Trophoblast cell (in vitro differentiated cells and primary cell): ENCODE data around the gene ANXA11.

Experiments
- DNase-seq, 2 donors: peaks; one replicate each; pipeline ENCODE4 v3.0.0-alpha.2; 2016
- H2AFZ ChIP-seq: 2 replicates; pipeline ENCODE4 v1.6.1; 2013; ENCODE audit warnings: low read length, moderate library complexity, mild to moderate bottlenecking; ENCODE audit not compliant: insufficient read depth, poor library complexity
- H2AK5ac ChIP-seq: 2 replicates; pipeline ENCODE4 v1.6.1; 2013; ENCODE audit warnings: mild to moderate bottlenecking, low read length
- H2BK120ac ChIP-seq: 2 replicates; pipeline ENCODE4 v1.6.1; 2013; ENCODE audit warnings: low read length, mild to moderate bottlenecking, moderate library complexity; ENCODE audit not compliant: insufficient read depth, poor library complexity
- H2BK12ac ChIP-seq: 2 replicates; pipeline ENCODE4 v1.6.1; 2013; ENCODE audit warnings: mild to moderate bottlenecking, low read length, moderate library complexity
- H2BK5ac ChIP-seq: 2 replicates; pipeline ENCODE4 v1.6.1; 2013; ENCODE audit warnings: low read length, low read depth, moderate library complexity, mild to moderate bottlenecking; ENCODE audit not compliant: poor library complexity
- H3K14ac ChIP-seq: 2 replicates; pipeline ENCODE4 v1.6.1; 2013; ENCODE audit warnings: mild to moderate bottlenecking, low read length
- H3K18ac ChIP-seq: 2 replicates; pipeline ENCODE4 v1.6.1; 2013; ENCODE audit warnings: mild to moderate bottlenecking, low read length
- H3K23ac ChIP-seq: 2 replicates; pipeline ENCODE4 v1.6.1; 2013; ENCODE audit warnings: low read length
- H3K27ac ChIP-seq: 2 replicates; pipeline ENCODE4 v1.5.1; 2013; ENCODE audit warnings: low read depth, mild to moderate bottlenecking, inconsistent platforms, low read length, moderate library complexity
- H3K27me3 ChIP-seq: 2 replicates; pipeline ENCODE4 v1.6.1; 2013; ENCODE audit warnings: inconsistent platforms, mild to moderate bottlenecking, low read length, moderate library complexity; ENCODE audit not compliant: insufficient read depth
- H3K36me3 ChIP-seq, 2 experiments: 1 replicate in 1 of 2; 2 replicates in 1 of 2; pipeline ENCODE4 v1.6.1; 2013; ENCODE audit warnings: low read length in 2 of 2, mild to moderate bottlenecking in 2 of 2, moderate library complexity in 1 of 2; ENCODE audit not compliant: insufficient read depth in 2 of 2, control insufficient read depth in 1 of 2
- H3K4ac ChIP-seq: 2 replicates; pipeline ENCODE4 v1.6.1; 2013; ENCODE audit warnings: low read depth, mild to moderate bottlenecking, low read length, moderate library complexity
- H3K4me1 ChIP-seq, 2 experiments: 1 replicate in 1 of 2; 2 replicates in 1 of 2; pipeline ENCODE4 v1.6.1; 2013; ENCODE audit warnings: low read length in 2 of 2, mild to moderate bottlenecking in 2 of 2, moderate library complexity in 1 of 2; ENCODE audit not compliant: insufficient read depth in 2 of 2, control insufficient read depth in 1 of 2
- H3K4me2 ChIP-seq: 2 replicates; pipeline ENCODE4 v1.6.1; 2013; ENCODE audit warnings: inconsistent platforms, mild to moderate bottlenecking, low read length, moderate library complexity
- H3K4me3 ChIP-seq: 2 replicates; pipeline ENCODE4 v1.5.1; 2013; ENCODE audit warnings: mild to moderate bottlenecking, low read depth, low read length, inconsistent platforms
- H3K79me1 ChIP-seq: one replicate; pipeline ENCODE4 v1.6.1; 2013; ENCODE audit warnings: low read length
- H3K79me2 ChIP-seq: 2 replicates; pipeline ENCODE4 v1.6.1; 2013; ENCODE audit warnings: low read length, mild to moderate bottlenecking; ENCODE audit not compliant: control insufficient read depth, insufficient read depth, poor library complexity
- H3K9ac ChIP-seq: 2 replicates; pipeline ENCODE4 v1.6.1; 2013; ENCODE audit warnings: mild to moderate bottlenecking, low read length
- H3K9me3 ChIP-seq: 2 replicates; pipeline ENCODE4 v1.6.1; 2013; ENCODE audit warnings: low read depth, mild to moderate bottlenecking, control low read depth, inconsistent platforms, low read length; ENCODE audit not compliant: insufficient read depth
- H4K12ac ChIP-seq: 2 replicates; pipeline ENCODE4 v1.6.1; 2013; ENCODE audit warnings: low read depth, mild to moderate bottlenecking, low read length, moderate library complexity
- H4K8ac ChIP-seq: 2 replicates; pipeline ENCODE4 v1.6.1; 2013; ENCODE audit warnings: low read depth, mild to moderate bottlenecking, low read length, moderate library complexity
- H4K91ac ChIP-seq: one replicate; pipeline ENCODE4 v1.6.1; 2013; ENCODE audit warnings: low read depth, mild to moderate bottlenecking, low read length, moderate library complexity
- WGBS: extraction: QIAGEN DNeasy Blood & Tissue Kit; methylation state at CpG from one replicate; pipeline ENCODE4 v1.1.7; 2013; ENCODE audit warnings: missing lambda C conversion rate; ENCODE audit not compliant: insufficient read length, insufficient coverage; ENCODE audit errors: extremely low coverage; 5-methylcytosine and 5-hydroxymethylcytosine counted together

ANXA11 gene

DNA sequence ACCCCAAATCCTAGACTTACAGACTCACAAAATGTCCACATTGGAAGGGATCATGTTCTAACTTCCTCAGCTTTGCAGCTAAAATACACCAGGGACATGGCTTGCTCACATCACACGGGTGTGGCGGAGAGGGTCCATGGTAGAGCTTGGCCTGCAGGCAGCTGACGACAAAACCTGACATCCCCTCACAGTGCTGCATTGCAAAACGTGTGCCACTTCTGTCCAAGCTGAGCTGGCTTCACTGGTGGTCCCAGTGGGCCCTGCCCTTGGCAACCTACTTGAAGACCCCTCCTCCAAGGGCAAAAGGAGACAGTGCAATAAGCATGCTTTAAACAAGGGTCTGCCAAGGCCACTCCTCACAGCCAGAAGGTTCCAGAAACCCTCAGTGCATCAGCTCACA, 21.9 kb downstream of the ANXA11 start:
- no peak overlapping the region for H3K4me2 ChIP-seq
- H3K36me3 ChIP-seq, result peaks cover 4% of the 10 kb centered on the region in 2 experiments
- peaks cover 3 to 4% of the 10 kb centered on the region in 2 experiments for H3K4me1 ChIP-seq
- no peaks in the 10 kb centered on the region for H3K79me1 ChIP-seq
- H3K18ac ChIP-seq, result no peak overlapping the region
- H4K91ac ChIP-seq, result no peak overlapping the region
- DNase-seq, result no peak
- no peak overlapping the region for H3K27ac ChIP-seq
- no peaks in the 10 kb centered on the region for H3K27me3 ChIP-seq
- peaks cover 11% of the 10 kb centered on the region for H3K79me2 ChIP-seq
- H3K9me3 ChIP-seq, result no peaks in the 10 kb centered on the region
- no peak overlapping the region for H3K4me3 ChIP-seq
- H3K14ac ChIP-seq, result no peak overlapping the region
- H3K23ac ChIP-seq, result no peak overlapping the region
- H2BK5ac ChIP-seq, result no peak overlapping the region
- no peak overlapping the region for H2BK12ac ChIP-seq
- H2BK120ac ChIP-seq, result no peak overlapping the region
- no peak overlapping the region for H2AK5ac ChIP-seq
- no peak overlapping the region for H4K12ac ChIP-seq
- H4K8ac ChIP-seq, result no peak overlapping the region
- H2AFZ ChIP-seq, result no peak overlapping the region
- peak overlapping the region; percentile 19 for H3K4ac ChIP-seq
- WGBS, result no CpG with 5 or more reads among the region's 4 CpGs
- H3K9ac ChIP-seq, result no peak overlapping the region

DNA sequence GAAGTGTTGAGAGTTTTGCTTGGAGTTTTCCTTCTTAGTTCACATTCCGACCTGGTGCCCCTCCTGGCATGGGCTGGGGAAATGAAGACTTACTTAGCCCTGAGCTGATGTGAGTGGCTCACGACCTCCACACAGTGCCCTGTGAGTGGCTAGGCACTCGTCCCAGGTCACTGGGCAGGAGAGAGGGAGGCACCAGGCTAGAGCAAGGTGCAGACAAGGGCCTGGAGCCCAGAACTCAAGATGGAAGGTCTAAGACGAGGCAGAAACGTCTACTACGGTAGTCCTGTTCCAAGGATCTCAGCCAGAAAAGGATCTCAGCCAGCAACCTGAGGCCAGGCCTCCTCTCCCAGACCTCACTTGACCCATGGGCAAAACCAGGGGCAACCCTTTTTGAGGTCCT, 22.4 kb downstream of the ANXA11 start:
- H3K4me1 ChIP-seq, result peaks cover 8% of the 10 kb centered on the region in 2 experiments
- no peak overlapping the region for H4K12ac ChIP-seq
- no CpG with 5 or more reads among the region's 6 CpGs for WGBS
- no peak overlapping the region for H3K23ac ChIP-seq
- H3K4me2 ChIP-seq, result no peak overlapping the region
- DNase-seq, result no peak
- no peak overlapping the region for H2BK120ac ChIP-seq
- H4K91ac ChIP-seq, result no peak overlapping the region
- H3K18ac ChIP-seq, result no peak overlapping the region
- H3K9ac ChIP-seq, result no peak overlapping the region
- H3K14ac ChIP-seq, result no peak overlapping the region
- no peak overlapping the region for H2AFZ ChIP-seq
- H3K27me3 ChIP-seq, result no peaks in the 10 kb centered on the region
- no peak overlapping the region for H3K4me3 ChIP-seq
- H2BK12ac ChIP-seq, result no peak overlapping the region
- H3K79me2 ChIP-seq, result peaks cover 10% of the 10 kb centered on the region
- H2AK5ac ChIP-seq, result no peak overlapping the region
- H3K79me1 ChIP-seq, result no peaks in the 10 kb centered on the region
- no peak overlapping the region for H3K27ac ChIP-seq
- H2BK5ac ChIP-seq, result no peak overlapping the region
- no peak overlapping the region for H4K8ac ChIP-seq
- H3K36me3 ChIP-seq, result peaks cover 4% of the 10 kb centered on the region in 2 experiments
- H3K4ac ChIP-seq, result peak overlapping the region; percentile 53
- no peaks in the 10 kb centered on the region for H3K9me3 ChIP-seq

DNA sequence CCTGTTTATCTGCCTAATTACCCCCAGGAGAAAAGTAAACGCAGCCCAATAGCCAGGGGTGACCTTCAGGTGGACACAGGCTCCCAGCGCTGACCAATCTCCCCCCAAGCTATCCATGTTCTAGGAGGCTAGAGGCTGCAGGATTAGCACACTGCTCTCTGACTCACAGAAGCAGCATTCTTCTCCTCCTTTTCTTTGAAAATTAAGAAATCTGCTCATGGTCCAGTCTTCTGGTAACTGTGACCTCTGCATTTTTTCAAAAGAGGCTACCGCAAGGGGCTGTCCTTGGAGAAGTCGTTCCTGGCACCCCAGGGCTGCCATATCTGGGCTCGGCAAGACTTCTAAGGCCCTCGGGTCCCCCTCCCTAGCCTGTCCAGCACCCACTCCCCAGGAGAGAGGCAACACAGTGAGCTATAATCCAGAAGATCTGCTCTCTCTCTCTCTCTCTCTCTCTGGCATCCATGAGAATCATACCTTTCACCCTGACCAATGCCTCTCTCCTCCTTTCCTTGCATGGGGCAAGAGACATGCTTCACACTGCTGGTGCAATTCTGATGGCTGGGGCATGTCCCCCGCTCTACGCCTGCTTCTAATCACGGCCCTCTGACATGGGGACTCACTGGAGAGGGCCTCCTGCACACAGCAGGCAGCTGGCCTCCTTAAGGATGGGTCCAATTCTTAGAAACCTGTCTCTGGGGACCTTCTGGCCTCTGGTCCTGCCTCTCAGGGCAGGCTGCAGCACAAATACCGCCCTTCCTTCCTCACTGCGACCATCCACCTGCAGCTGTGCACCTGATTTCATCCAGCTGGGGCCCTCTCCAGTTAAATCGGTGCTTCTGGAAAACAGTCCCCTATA, 27.3 kb downstream of the ANXA11 start:
- no peak overlapping the region for H3K18ac ChIP-seq
- no peak overlapping the region for H3K9ac ChIP-seq
- peaks cover 5% of the 10 kb centered on the region for H3K79me2 ChIP-seq
- no peak overlapping the region for H4K8ac ChIP-seq
- no peaks in the 10 kb centered on the region for H3K27me3 ChIP-seq
- H2AK5ac ChIP-seq, result no peak overlapping the region
- no peak overlapping the region for H4K91ac ChIP-seq
- no peak overlapping the region for H4K12ac ChIP-seq
- DNase-seq, result peak; percentile 84 to 89
- no peak overlapping the region for H3K4ac ChIP-seq
- peaks cover 11 to 20% of the 10 kb centered on the region in 2 experiments for H3K4me1 ChIP-seq
- no peak overlapping the region for H3K4me2 ChIP-seq
- H2BK120ac ChIP-seq, result no peak overlapping the region
- no peak overlapping the region for H3K23ac ChIP-seq
- H2BK12ac ChIP-seq, result no peak overlapping the region
- H3K4me3 ChIP-seq, result no peak overlapping the region
- H3K36me3 ChIP-seq, result peaks cover 4 to 10% of the 10 kb centered on the region in 2 experiments
- no peak overlapping the region for H2AFZ ChIP-seq
- no CpG with 5 or more reads among the region's 12 CpGs for WGBS
- H3K9me3 ChIP-seq, result no peaks in the 10 kb centered on the region
- H3K27ac ChIP-seq, result peak overlapping the region; percentile 6
- H3K79me1 ChIP-seq, result no peaks in the 10 kb centered on the region
- H2BK5ac ChIP-seq, result no peak overlapping the region
- no peak overlapping the region for H3K14ac ChIP-seq

DNA sequence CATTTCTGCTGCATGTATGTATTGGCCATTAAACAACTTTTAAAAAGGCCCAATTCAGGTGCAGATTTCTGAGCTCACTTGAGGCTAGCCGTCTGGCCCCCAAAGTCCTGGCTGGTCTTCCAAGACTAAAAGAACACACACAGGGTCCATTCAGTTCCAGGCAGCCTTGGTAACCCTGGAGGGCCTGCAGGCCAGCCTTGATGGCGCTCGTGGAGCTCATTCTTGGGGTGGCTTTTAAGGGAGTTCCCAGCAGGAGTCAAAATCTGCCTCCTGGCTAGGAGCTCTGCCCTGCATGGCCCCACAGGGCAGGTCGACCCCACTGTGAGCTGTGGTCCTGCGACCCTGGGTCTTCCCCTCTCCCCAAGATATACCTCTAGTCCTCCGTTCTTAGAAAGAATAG, 28.8 kb downstream of the ANXA11 start:
- Histone ChIP-seq H3K4me2 (no peak overlapping the region), H3K4ac (no peak overlapping the region), H3K79me2 (peaks cover 5% of the 10 kb centered on the region), H3K4me1 (peaks cover 22 to 30% of the 10 kb centered on the region in 2 experiments), H3K18ac (no peak overlapping the region), H2AFZ (no peak overlapping the region), H3K4me3 (no peak overlapping the region), H3K79me1 (peaks cover 2% of the 10 kb centered on the region), H2BK12ac (no peak overlapping the region), H3K36me3 (peaks cover 4 to 13% of the 10 kb centered on the region in 2 experiments), H3K27ac (no peak overlapping the region), H2BK5ac (no peak overlapping the region), H2AK5ac (no peak overlapping the region), H2BK120ac (no peak overlapping the region), H4K8ac (no peak overlapping the region), H4K91ac (no peak overlapping the region), H3K27me3 (no peaks in the 10 kb centered on the region), H4K12ac (no peak overlapping the region), H3K9ac (no peak overlapping the region), H3K9me3 (no peaks in the 10 kb centered on the region), H3K23ac (no peak overlapping the region), H3K14ac (no peak overlapping the region)
- WGBS, result no CpG with 5 or more reads among the region's 6 CpGs
- DNase-seq, result no peak
